Heart left ventricle (tissue), 16 donors: ENCODE measurements around the gene DUT. TPM values are rescaled to one million over a fixed set of nuclear protein-coding genes. Genes with fewer than 3 reads are reported as not detected.
A peak's percentile ranks its signal among the peaks of the same experiment; 100 is the strongest.

ENCODE experiments used
- ATAC-seq, 4 donors: fragments of 200-7000 bp; cut with Tn5 transposase; one replicate each; pipeline ENCODE4 v1.9.1; 2020 to 2022; ENCODE audit warnings: moderate library complexity in 4 of 4, mild to moderate bottlenecking in 3 of 4, moderate number of reproducible peaks in 1 of 4
- DNase-seq, 5 donors: peaks; one replicate each; pipeline ENCODE4 v3.0.0-alpha.2; 2020
- H3K27ac ChIP-seq, 12 donors: fragments of 200-600 bp; sonication (generic) in 4 of 12; one replicate each; pipeline versions ENCODE4 v1.5.0 to v1.8.0; 2016 to 2022; ENCODE audit warnings: mild to moderate bottlenecking in 2 of 12
- H3K27me3 ChIP-seq, 9 donors: fragments of 200-600 bp; sonication (generic) in 2 of 9; one replicate each; pipeline versions ENCODE4 v1.5.1 to v1.8.0; 2016 to 2022; ENCODE audit warnings: mild to moderate bottlenecking in 3 of 9
- H3K36me3 ChIP-seq, 9 donors: fragments of 200-600 bp; sonication (generic) in 2 of 9; one replicate each; pipeline versions ENCODE4 v1.5.0 to v1.8.0; 2018 to 2022; ENCODE audit warnings: mild to moderate bottlenecking in 2 of 9
- H3K4me1 ChIP-seq, 12 donors: fragments of 200-600 bp; sonication (generic) in 4 of 12; one replicate each; pipeline versions ENCODE4 v1.5.0 to v1.8.0; 2016 to 2022; ENCODE audit warnings: mild to moderate bottlenecking in 3 of 12
- H3K4me3 ChIP-seq, 12 donors: fragments of 200-600 bp; sonication (generic) in 4 of 12; one replicate each; pipeline versions ENCODE4 v1.5.0 to v1.8.0; 2017 to 2022; ENCODE audit warnings: mild to moderate bottlenecking in 9 of 12, moderate library complexity in 4 of 12
- H3K9me3 ChIP-seq, 12 donors: fragments of 200-600 bp; sonication (generic) in 4 of 12; one replicate each; pipeline versions ENCODE4 v1.5.0 to v1.8.0; 2016 to 2022; ENCODE audit warnings: mild to moderate bottlenecking in 1 of 12
- POLR2A ChIP-seq, 2 donors: fragments of 450-650 bp; IDR thresholded peaks; one replicate each; pipeline ENCODE4 v1.6.1; 2017; ENCODE audit warnings: antibody characterized with exemption in 2 of 2, mild to moderate bottlenecking in 2 of 2, moderate library complexity in 2 of 2
- WGBS, 4 donors: extraction: QIAGEN DNeasy Blood & Tissue Kit in 2 of 4; methylation state at CpG; one replicate each; pipeline versions ENCODE4 v1.1.5 to v1.1.7; 2013 to 2018; 5-methylcytosine and 5-hydroxymethylcytosine counted together
- intact Hi-C, 10 donors: fragments of 100-400 bp; cut with DNase I; formaldehyde crosslinking; loops; one replicate each; pipeline versions ENCODE4 v1.11.1 to v1.14.2; 2022
- polyA plus RNA-seq, 2 donors: library from polyadenylated mRNA; stranded (reverse); fragments of 200-250 nt; gene quantifications; one replicate each; pipeline ENCODE4 v1.2.3, GENCODE V29; 2013
- total RNA-seq, 9 donors: library from RNA; depleted of rRNA in 2 of 9; stranded (reverse); fragments of >200 nt in 2 of 9; fragmentation: NEBNext Ultra II Directional in 3 of 9; extraction: Animal tissue kit (Norgen Biotek cat#: 25700) in 3 of 9; gene quantifications; one replicate each; pipeline versions ENCODE4 v1.1.0 to v1.2.4, GENCODE V29; 2016 to 2023
- TF ChIP-seq, protein P1 (sequence below), 12 donors: fragments of 200-600 bp; sonication (generic) in 4 of 12; IDR thresholded peaks; one replicate each; pipeline versions ENCODE4 v1.5.0 to v1.8.0; 2018 to 2022; ENCODE audit warnings: antibody characterized with exemption in 12 of 12, mild to moderate bottlenecking in 5 of 12
- donor health status: ischemic (EF 13 %, LVEDD 7.1; RV severe dilation, severe dysfunction).
- donor health status: healthy with polysubstance abuse.
- donor health status: DM: no; HTN: yes; CAD: no.
- donor health status: DM: no; HTN: no; CAD: no.
- donor health status: ischemic (EF 25% LVEDD 6.9; RV normal size, moderate dysfunction).
- donor health status: ischemic (EF 25% LVEDD 5.7; RV mildly dilated, moderate dysfunction).
- donor health status: healthy.
- donor health status: DM: yes; HTN: yes; CAD: no.
- donor health status: ischemic (EF 35%, LVEDD 5.7; RV mildly dilated, moderate dysfunction).
- donor health status: nonischemic (EF 11% LVEDD 7.7; RV severe dilation, severe dysfunction).
- donor health status: DM: yes; HTN: yes; CAD: no.
- donor health status: PGD.
- donor health status: ischemic (EF 29% LVEDD 5.4; RV normal size, mild dysfunction).
- donor health status: nonischemic (EF 23%, LVEDD 6.1; RV moderate dilation, normal function).

DUT gene
- total and polyA plus RNA-seq, 11 donors = 44.0 to 79.9 (median 59.6) TPM

DNA sequence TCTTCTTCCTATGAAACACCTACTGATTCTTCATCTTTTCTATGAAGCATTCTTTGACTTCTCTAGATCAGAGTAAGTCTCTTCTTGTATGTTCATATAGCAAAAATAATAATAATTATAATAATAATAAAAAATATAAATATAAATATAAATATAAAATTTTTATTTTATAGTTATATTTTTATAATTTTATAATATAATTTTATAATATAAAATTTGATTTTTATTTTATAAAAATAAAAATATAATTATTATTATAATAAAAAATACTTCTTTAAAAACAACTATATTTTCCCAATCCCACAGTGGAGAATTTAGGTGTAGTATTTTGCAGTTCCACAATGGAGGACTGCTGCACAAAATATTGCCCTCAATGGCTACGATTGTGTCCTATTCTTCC, 34.3 kb downstream of the DUT start:
- no peaks in the 10 kb centered on the region for H3K36me3 ChIP-seq
- intact Hi-C loops = loop anchor here in 5 of 10 donors (10.0 kb wide), 5 partner anchors 99 to 279 kb away; partner anchors contain the start of gene FBN1 (in 2 of the 5)
- no peak for ATAC-seq
- H3K4me1 ChIP-seq = no peaks in the 10 kb centered on the region
- TF ChIP-seq, protein P1, sequence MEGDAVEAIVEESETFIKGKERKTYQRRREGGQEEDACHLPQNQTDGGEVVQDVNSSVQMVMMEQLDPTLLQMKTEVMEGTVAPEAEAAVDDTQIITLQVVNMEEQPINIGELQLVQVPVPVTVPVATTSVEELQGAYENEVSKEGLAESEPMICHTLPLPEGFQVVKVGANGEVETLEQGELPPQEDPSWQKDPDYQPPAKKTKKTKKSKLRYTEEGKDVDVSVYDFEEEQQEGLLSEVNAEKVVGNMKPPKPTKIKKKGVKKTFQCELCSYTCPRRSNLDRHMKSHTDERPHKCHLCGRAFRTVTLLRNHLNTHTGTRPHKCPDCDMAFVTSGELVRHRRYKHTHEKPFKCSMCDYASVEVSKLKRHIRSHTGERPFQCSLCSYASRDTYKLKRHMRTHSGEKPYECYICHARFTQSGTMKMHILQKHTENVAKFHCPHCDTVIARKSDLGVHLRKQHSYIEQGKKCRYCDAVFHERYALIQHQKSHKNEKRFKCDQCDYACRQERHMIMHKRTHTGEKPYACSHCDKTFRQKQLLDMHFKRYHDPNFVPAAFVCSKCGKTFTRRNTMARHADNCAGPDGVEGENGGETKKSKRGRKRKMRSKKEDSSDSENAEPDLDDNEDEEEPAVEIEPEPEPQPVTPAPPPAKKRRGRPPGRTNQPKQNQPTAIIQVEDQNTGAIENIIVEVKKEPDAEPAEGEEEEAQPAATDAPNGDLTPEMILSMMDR (IDR thresholded peaks at IDR 0.05) = no peak
- no peak for TF ChIP-seq POLR2A (IDR thresholded peaks at IDR 0.05)
- 91 to 100% (median 95%) methylated on average over 1 of the region's 1 CpG for WGBS, 4 donors
- H3K4me3 ChIP-seq = no peak overlapping the region
- no peak for DNase-seq
- H3K27ac ChIP-seq = no peak overlapping the region
- H3K27me3 ChIP-seq = no peaks in the 10 kb centered on the region
- peaks cover 0 to 3% (median 0%) of the 10 kb centered on the region in 12 donors for H3K9me3 ChIP-seq

DNA sequence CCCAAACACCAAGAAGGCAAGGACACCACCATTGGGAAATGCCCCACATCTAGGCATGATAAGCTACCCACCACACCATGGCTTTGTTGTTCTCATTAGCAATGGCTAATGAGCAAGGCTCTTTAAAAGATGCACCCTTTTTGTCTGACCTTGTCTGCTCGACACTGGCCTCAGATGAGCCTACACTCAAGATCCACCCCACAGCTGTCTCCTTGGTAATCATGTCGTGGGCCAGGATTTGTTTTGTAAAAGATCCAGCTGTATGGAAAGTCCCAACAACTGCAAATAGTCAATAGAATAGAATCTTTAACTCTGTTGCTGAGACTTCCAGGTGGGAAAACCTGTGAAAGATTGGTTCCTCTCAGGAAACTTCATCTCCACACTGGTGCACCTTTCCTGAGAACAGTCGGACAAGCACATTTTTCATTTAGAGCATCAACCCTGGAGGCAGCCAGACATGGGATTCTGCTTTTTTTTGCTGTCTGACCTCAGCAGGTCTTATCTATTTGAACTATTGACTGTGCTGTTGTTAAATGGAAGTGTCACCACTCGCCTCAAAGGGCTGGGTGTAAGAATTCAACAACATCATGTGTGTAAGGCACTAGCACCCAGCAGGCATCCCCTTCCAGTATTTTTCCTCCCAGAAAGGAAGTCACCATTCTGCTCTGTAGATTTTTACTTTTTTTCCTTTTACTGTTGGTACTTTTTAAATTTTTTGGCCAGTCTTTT, 35.5 kb downstream of the DUT start:
- ATAC-seq (peak; percentile 32 to 87 (median 72)), DNase-seq (peak in 1 of 5 donors; percentile 30)
- Histone ChIP-seq H3K4me3 (no peak overlapping the region), H3K36me3 (no peaks in the 10 kb centered on the region), H3K27ac (peak overlapping the region in 4 of 12 donors; percentile 23 to 55 (median 40)), H3K4me1 (no peaks in the 10 kb centered on the region), H3K27me3 (no peaks in the 10 kb centered on the region), H3K9me3 (no peaks in the 10 kb centered on the region)
- intact Hi-C loops = loop anchor here in 5 of 10 donors (10.0 kb wide), 5 partner anchors 98 to 278 kb away; partner anchors contain the start of gene FBN1 (in 2 of the 5)
- 56 to 64% (median 58%) methylated on average over 4 of the region's 4 CpGs for WGBS, 4 donors
- TF ChIP-seq, protein P1 (IDR thresholded peaks at IDR 0.05) = no peak
- no peak for TF ChIP-seq POLR2A (IDR thresholded peaks at IDR 0.05)

DNA sequence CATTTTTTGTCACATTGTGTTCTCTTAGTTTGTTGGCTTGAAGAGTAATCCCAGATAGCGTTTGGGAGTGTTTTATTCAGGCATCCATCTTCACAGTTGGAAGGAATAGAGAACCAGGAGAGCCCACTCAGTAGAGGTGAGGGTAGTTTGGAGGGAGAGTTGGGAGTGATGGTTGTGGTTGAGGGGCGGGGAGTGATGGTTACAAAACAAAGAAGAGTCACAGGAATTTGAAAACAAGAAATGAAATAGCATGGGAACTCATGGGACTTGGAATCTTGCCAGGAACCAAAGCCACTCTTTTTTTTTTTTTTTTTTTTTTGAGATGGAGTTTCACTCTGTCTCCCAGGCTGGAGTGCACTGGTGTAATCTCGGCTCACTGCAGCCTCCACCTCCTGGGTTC, 36.3 kb downstream of the DUT start:
- Histone ChIP-seq H3K27ac (peak overlapping the region in 6 of 12 donors; percentile 19 to 55 (median 33)), H3K9me3 (no peaks in the 10 kb centered on the region), H3K36me3 (no peaks in the 10 kb centered on the region), H3K4me3 (no peak overlapping the region), H3K27me3 (no peaks in the 10 kb centered on the region), H3K4me1 (no peaks in the 10 kb centered on the region)
- peak in 2 of 4 donors; percentile 13 to 52 for ATAC-seq
- no peak for TF ChIP-seq POLR2A (IDR thresholded peaks at IDR 0.05)
- TF ChIP-seq, protein P1 (IDR thresholded peaks at IDR 0.05) = no peak
- intact Hi-C loops = loop anchor here in 5 of 10 donors (10.0 kb wide), 5 partner anchors 97 to 277 kb away; partner anchors contain the start of gene FBN1 (in 2 of the 5)
- WGBS, 4 donors = 69 to 79% (median 77%) methylated on average over 3 of the region's 3 CpGs
- no peak for DNase-seq

DNA sequence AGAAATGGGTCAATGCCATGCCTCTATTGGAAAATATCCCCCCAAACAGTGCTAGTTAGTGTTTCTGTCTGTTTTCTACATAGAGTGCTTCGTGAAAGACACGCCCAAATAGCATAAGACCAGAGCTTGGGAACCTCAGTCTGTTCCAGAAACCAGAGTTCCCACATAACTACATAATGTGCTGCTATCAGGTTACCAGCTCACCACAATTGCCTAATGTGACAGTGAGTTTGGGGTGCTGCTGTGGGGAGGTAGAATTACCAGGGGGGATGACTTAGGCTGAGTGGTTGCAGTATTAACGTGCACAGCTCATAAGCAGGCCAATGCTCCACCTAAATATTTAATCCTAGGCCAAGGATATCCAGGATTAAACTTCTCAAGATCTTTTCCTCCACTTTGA, 39.2 kb downstream of the DUT start:
- H3K36me3 ChIP-seq = no peaks in the 10 kb centered on the region
- intact Hi-C loops = no loop called here
- peaks cover 0 to 13% (median 0%) of the 10 kb centered on the region in 12 donors for H3K4me1 ChIP-seq
- H3K4me3 ChIP-seq = no peak overlapping the region
- ATAC-seq = no peak
- TF ChIP-seq POLR2A (IDR thresholded peaks at IDR 0.05) = no peak
- TF ChIP-seq, protein P1 (IDR thresholded peaks at IDR 0.05) = no peak
- no peaks in the 10 kb centered on the region for H3K9me3 ChIP-seq
- 88 to 93% (median 92%) methylated on average over 3 of the region's 3 CpGs for WGBS, 4 donors
- H3K27me3 ChIP-seq = no peaks in the 10 kb centered on the region
- DNase-seq = no peak
- H3K27ac ChIP-seq = no peak overlapping the region
